Activated naive CD4-positive, alpha-beta T cell treated with Interleukin-2 at 50 U/mL for 16 hours (primary cell): Measurements from ENCODE around the gene PTPRN2.

Source experiments
- DNase-seq: peaks from one replicate; pipeline ENCODE4 v3.0.0-alpha.2; 2020

The PTPRN2 gene

DNA sequence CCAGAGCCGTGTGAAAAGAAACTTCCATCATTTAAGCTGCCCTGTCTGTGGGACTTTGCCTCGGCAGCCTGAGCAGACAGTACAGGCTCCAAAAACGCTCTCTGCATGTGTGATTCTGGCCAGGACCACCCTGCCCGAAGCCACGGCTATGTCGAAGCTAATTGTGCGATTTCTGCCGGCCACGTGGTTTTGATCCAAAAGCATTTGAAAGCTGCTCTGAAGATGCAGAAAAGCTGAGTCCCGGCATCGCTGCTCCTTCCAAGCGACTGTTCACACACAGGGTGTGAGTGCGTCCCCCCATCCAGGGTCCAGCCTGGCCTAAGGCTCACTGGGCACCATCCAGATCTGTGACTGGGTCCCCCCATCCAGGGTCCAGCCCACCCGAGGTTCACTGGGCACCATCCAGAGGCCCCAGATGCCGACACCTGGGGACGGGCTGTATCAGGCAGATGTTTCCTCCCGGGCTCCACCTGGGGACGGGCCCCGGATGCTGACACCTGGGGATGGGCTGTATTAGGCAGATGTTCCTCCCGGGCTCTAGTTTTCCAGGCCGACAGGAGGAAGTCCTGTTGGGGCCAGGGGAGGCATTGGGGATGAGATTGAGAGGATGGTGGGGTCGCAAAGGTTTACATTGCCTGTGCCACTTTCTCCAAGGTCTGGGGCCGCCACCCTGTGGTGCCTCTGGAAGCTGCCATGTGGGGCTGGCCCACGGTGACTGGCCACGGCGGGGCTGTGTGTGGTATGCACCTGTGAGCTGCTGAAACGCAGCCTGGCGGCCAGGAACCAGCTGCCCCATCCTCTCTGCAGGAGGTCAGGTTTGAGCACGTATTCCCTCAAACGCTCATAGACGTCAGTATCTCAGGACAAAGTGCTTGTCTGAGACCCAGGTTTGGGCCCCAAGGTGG is 723.5 kb downstream of the PTPRN2 start:
- no peak for DNase-seq

DNA sequence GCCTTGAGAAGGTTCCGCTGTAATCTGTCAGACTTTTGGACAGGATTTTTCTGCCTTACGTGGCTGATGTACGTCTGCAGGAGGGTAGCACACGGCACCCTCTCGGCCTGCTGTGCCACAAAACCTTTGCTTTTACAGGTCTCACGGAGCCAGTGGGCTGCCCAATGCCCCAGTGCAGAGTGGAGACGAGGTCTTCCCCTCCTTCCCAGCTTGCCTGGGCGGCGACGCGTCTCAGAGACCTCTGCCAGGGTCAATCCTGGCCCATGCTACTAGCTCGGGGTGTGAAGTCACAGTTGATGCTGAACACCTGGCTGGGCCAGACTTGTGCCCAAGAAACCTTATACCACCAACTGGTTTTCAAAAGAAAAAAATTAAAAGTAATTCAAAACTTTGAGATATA is 724.4 kb downstream of the PTPRN2 start:
- no peak for DNase-seq

DNA sequence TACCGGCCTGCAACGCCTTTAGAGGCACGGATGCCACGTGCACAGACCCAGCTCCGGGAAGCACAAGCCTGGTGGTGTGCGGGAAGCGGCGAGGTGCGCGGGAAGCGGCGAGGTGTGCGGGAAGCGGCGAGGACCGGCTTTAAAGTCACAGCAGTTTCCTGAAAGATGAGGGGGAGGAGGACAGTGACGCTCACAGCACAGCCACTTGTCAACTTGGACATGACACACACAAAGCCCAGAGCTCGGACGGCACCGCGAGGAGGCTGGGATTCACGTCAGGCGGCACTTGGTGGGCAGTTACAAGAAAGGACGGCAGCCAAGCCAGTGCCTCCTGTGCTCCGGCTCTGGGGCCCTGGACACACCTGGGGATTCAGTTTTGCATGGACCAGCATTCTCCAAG is 724.9 kb downstream of the PTPRN2 start:
- DNase-seq: no peak

DNA sequence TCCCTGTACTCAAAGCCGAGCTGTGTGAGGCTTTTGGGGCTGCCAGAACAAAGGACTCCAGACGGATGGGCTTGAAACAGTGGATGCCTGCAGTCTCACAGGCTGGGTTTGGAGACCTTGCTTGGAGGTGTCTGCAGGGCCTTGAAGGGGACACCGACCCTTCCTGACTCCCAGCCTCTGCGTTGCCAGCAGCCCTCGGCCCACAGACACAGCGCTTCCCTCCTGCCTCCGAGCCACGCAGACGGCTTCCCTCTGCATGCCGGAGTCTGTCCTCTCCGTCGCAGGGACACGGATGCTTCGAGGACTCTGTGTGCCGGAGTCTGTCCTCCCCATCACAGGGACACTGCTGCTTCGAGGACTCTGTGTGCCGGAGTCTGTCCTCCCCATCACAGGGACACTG is 726.1 kb downstream of the PTPRN2 start:
- DNase-seq: no peak

DNA sequence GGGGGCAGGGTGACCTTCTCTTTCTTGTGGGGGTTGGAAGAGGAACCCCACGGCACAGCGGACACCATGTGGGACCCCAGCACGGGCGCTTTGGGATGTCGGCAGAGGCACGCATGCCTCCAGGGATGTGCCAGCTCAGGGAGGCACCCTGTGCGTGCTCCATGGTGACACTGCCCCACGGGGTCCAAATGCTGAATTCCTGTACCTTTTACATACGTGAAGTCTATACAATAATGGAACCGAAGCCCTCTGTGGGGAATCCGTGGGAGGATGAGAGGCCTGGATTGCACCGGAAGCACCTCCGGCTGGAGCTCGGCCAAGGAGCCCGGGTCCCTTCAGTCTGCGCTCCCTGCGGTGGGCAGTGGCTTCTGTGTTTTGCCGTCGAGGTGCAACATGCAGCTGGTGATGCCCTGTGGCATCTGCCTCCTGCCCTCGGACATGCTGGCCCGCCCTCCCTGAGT is 726.6 kb downstream of the PTPRN2 start:
- no peak for DNase-seq

DNA sequence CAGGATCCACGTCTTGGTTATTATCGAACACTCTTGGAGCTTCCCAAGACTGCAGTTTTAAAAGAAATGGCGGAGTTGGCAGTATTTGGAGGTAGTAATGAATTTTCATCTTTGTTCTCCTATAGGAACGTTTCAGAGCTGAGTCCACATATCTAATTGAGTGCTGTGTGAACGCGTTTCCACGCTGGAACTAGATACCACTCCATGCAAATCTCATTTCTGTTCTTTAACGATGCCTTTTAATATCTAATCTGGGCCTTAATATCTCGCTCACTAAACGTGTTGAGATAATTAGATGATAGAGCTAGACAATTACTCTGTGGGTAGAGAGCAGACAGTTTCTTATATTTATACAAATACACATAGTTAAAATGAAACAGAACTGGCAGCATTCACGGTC is 727.2 kb downstream of the PTPRN2 start:
- DNase-seq: no peak

DNA sequence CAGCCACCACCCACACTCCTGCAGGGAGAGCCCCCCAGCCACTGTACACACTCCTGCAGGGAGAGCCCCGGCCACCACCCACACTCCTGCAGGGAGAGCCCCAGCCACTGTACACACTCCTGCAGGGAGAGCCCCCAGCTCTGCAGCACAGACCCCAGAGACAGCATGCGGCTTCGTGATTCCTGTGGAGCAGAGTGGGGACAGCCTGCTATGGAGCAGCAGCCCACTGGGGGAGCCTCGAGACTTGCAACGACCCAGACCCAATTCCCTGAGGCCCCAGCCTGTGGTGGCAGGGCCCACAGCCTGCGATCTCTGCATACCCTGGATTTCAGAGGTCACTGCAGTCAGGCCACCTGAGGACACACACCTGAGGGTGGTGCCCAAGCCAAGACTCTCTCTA is 727.7 kb downstream of the PTPRN2 start:
- no peak for DNase-seq

DNA sequence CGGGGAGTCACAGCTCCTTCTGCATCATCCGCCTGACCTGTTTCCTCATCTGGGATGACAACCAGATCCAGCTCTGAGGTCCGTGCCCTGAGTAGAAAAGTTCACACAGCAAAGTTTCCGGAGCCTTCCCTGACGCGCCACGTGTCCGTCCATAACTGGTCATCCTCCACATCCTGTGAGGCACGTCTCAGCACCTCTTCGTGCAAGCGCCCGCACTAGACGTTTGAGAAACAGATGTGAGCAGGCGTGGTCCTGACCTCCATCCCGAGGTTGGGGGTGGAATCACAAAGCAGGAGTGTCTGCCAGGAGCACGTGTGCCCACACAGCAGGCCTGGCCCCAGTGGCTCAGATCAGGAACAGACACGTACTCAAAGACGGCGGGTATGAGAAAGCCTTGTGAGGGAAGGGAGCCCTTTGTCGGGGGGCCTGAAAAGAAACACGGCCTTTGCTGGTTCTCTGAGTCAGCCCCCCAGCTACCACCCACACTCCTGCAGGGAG is 730.0 kb downstream of the PTPRN2 start:
- DNase-seq: no peak

DNA sequence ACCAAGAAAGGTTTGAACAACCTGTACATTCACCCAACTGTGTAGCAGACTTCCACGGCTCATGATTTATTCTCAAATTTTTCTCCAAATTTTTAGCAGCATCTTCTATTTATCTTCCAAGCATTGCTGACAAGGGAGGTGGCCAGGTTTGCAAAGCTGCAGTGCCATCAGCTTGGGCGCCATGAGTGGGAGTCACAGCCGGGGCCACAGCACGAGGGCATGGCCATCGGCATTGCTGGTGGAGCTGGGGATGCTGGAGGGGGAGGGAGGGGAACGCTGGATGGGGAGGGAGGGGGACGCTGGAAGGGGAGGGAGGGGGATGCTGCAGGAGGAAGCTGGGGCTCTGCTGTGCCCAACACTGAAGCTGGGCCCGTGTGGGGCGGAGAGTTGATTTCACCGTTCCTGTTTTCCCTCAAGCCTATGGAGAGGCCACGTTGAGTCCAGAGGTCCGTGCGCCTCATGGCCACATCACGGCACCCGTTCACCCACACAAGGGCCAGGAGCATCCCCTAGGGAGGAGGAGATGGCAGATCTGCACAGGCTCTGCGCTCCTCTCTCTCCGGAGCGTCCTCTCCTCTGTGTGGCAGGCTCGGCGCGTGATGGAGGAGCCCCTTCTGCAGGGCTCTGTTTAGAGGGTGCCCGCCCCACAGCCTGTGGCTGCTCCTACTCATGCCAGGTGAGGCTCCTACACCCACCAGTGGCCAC is 730.6 kb downstream of the PTPRN2 start:
- no peak for DNase-seq

DNA sequence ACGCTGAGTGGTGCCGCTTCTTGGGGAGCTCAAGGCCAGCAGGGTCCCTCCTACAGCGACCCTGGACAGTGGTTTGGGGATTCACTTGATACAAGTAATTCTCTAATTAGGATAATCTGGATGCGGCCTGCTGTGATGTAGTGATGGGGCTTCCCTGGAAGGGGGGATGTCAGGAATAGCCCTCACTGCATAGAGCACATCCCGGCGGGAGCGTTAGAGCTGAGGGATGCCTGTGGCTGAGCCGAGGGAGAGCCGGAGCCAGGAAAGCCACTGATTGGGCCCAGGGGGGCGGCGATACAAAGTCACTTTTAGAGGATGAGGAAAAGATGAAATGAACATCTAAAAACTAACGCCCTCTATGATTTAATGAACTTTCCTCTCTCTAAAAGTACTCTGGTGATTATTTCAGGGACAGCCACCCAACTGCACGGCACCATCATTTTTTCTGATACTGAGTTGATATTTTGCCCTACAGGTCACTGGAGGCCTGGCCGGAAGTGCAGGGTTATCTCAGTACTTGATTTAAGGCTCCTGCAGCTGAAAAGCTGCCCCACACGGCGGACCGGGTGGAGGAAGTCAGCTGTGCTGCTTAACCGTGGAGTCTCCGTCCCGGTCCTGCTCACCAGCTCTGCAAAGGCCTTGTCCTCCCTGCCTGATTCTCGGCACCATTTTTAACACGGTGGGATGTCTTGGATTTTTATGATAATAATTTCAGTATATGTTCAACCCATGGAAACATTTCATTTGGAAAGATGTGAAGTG is 732.0 kb downstream of the PTPRN2 start:
- no peak for DNase-seq

DNA sequence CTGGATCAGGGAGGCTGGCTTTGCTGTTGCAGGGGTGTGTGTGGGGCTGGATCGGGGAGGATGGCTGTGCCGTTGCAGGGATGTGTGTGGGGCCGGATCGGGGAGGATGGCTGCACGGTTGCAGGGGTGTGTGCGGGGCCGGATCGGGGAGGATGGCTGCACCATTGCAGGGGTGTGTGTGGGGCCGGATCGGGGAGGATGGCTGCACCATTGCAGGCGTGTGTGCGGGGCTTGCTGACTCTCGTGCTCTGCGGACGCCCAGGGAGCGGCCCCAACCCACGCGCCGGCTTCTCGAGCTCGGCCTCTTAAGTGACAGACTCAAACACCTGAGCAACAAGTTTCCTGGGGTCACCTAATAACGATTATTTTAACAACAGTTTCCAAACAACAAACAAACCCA is 732.6 kb downstream of the PTPRN2 start:
- no peak for DNase-seq

DNA sequence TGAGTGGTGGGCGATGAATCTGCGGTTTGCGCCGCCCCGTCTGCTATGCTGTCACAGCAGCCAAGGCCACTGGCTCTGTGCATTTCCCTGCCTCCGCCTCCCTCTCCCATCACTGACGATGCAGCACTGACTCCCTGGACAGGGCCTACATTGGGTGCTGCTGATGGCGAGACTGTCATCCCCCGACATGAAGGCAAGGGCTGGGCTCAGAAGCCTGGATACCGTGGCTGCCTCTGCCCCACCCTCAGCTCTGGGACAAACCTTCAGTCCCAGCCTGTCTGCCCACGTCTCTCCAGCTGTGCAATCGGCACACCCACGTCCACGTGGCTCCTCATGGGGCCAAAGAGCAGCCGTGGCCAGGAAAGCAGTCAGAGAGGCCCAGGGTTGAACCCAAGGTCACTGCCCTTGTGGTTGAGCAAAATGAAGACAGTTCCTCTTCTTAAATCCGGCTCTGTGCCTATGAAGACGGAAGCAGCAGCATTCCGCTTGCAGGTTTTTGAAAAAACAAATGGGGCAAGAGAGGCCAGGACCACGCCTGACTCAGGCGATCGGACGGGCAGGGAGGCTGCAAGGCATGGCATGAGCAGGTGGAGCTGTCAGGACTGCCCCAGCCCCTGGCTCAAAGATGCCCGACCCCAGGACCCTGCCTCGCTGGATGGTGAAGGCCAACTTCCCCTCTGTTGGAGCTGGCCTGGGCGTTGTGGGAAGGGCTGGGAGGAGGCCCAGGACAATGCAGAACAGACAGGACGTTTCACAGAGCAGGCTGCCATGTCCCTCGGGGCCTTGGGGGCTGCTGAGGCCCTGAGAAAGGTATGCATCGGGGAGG is 733.3 kb downstream of the PTPRN2 start:
- no peak for DNase-seq

DNA sequence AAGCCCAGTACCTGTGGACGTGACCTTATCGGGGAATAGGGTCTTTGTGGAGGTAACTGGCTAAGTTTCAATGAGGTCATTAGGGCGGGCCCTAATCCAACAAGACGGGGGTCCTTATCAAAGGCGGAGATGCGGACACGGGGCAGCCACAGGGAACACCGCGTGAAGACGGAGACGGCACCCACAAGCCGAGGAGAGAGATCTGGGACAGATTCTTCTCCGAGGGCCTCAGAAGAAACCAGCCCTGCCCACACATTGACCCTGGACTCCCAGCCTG is 733.9 kb downstream of the PTPRN2 start:
- DNase-seq: no peak

DNA sequence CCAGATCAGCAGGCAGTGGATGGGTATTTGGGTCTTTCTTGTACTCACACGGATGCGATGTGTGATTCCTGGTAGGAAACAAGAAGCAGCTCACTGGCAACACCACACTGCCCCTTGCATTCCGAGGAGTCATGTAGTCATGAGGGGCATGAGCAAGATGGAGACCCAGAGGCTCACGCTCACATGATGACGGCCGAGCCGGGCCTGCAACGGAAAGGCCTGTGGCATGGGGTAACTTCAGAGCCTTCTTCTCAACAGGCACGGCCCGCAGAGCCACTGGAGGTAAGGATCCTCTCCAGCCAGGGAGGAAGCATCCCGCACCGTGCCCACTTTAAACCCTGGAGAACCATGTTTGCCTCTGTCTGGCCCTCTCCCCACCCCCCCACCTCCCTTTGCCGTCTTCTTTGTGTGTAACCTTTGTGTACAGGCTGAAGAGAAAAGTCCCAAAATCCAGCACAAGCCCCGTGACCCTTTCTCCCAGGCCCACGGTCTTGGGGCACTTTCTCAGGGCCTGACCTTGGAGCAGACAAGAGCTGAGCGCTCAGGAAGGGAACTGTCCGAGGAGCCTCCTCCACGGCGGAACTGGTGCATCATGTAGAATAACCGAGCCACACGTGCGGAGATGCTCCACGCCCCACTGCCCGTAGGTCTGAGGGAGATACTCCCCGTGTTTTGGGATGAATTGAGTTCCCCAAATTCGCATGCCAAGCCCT is 734.4 kb downstream of the PTPRN2 start:
- DNase-seq: no peak

DNA sequence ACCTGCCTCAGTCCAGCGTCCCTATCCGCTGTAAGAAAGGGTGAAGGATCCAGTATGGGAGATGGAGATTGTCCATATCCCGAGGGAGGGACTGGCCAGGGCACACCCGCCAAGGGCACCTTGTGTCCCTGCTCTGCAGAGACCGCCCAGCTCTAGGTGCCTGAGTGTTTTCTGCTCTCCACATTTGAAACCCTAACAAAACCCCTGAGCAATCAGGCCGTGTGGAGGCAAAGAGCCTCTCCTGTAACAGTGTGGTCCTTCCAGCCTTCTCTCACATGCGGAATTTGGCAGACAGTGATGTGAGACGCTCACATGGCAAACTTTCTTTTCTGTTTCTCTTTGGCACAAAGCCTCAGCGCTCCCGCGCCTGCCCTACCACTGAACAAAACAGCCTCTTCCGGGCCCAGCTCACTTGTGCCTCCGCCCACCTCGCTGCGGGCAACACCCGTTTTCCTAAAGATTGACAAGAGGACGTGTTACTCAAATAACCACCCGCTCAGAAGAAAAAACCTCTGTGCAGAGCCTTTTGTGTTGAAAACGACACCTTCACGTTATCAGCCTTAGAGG is 736.0 kb downstream of the PTPRN2 start:
- peak; percentile 74 for DNase-seq

DNA sequence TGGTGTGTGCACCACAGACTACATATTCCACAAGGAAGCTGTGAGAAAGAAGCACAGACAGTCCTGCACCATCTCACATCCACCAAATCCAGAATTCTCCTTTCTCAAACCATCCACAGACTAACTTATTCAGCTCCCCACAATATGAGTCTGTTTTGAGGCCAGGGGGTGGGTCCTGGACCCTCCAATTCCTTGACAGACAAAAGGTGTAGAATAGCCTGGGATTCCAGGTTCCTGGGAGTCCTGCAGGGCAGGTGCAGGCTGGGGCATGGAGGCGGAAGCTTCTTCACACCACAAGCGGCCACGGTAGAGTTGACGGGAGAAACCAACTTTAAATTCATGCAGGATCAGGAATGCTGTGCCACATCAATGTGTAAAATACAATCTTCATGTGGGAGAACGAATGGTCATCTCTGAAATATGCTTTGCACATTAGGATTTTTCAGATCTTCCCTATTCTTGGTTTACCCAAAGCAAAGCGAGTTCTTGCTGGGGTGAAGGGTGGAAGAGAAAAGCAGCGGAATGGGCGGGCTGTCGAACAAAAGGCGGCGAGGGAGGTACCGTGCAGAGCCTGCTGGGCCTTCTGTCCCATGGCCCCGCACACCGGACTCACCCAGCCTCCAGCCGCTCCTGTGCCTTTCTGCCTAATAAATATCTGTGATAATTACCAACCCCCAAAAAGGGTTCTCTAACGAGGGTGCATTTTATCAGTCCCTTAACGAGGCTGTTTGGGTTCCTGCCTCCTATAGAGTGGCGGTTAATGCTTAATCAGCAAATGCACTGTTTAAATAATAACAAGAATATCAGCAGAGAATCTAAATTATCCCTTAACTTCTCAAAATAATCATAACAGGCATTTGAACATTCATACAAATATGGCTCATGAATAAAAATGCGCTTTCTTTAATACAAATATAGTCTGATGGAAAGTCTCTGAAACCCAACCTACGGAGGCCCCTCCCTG is 736.9 kb downstream of the PTPRN2 start:
- DNase-seq: no peak

DNA sequence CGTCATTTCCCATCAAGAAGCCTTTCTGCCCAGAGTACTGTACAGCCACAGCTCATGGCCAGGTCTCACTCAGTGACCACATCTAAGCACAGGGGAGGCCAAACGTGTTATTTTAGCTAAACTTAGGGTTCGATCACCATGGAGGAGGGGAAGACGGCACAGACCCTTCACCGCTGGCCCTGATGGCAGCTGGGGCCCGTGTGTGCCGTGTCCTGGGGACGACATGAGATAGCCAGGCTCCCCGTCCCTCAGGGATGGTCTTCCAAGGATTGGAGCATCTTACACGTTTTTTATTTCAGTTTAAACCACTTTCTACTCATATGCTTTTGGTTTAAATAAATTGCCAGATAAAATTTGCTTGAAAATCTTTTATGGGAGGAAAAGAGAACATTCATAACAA is 737.9 kb downstream of the PTPRN2 start:
- DNase-seq: no peak

DNA sequence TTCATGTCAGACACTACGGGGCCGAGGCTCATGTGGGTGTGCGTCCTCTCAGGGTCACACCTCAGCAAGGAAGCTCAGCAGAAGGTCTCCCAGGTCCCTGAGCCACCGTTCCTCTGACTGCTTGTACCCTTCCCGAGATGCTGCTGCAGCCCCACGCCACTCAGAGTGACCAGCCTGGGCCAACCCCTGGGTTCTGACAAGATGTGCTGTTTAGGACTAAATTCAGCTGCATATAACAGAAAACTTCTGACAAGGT is 738.4 kb downstream of the PTPRN2 start:
- no peak for DNase-seq

DNA sequence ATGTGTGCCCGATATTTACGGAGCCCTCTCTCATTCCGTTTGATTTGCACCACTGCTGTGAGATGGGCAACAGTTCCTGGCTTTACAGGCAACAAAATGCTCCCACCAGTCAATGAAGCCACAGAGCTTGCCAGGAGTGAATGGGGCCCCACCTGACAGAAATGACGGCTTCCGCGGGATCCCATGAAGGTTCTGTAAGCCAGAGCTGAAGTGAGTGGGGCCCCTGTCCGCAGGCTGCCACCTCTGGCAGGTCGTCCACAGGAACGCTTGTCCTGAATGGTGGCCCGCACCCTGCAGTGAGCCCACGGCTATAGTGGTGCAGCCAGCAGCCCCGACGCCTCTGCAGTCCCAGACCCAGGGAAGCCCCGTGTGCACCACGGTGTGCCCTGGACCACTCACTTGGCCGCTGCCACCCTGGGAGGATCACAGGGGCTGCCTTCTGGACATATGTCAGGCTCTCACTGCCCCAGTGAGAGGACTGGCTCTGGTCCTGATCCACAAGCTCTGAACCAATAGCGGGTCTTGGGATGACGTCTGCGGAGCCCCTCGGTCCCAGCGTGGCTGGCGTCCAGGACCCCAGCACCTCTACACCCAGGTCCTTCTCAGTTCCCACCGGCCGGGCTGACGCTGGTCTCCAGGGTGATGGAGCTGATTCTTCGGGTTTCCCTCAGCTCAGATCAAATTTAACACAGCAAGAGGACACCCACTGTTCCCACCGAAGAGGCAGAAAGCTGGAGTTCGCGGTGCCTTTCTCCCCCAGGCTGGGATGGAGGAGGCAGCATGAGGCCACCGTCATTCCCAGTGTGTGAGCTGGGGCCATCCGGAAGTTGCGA is 738.9 kb downstream of the PTPRN2 start:
- no peak for DNase-seq
